ENCODE results near the gene HCRT. TPM values are rescaled to one million over a fixed set of nuclear protein-coding genes. Genes with fewer than 3 reads are reported as not detected.

Gene HCRT
- total and polyA plus RNA-seq, 2 of the 4 experiments (the other 2 are of a cell fraction), result not detected

DNA sequence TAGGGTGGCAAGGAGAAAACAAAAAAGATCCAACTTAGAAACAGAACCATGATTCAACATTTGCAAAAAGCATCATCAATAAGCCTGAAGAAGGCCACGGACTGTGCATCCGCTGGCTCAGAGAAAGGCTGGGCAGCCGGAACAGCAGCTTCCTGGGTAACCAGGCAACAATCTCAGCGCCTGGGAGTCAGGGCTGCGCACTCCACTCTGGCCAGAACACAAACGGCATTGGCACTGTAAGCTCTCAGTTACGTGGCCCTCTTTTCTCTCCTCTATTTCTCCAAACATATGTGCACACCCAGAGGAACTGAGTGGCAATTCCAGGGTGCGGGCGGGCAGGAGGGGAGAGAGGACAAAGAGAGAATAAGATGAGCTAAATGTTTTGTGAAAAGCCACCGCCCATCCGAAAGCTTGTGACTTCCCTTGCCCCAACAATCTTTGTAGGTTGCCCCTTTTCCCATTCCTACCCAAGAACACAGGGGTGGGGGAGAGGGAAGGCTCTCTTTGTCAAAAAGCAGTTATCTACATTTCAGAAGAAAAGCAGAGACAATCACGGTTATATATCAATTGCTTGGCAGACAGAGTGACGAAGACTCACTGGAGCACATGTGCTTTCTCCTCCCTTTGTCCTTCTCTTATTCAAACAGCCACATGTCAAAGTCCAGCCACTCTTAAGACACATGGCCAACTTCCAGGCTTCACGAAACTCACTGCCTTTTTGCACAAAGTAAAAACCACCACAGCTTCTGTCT, 15.6 kb upstream of the HCRT start:
- Histone ChIP-seq H3K27me3 (ENCODE audit: control insufficient read depth, insufficient read depth, low read length) (no peaks in the 10 kb centered on the region), H2AFZ (replicated peaks; ENCODE audit: low read length, poor library complexity) (no peak overlapping the region), H3K4me3 (ENCODE audit: insufficient read depth, low read depth, low read length) (no peak overlapping the region), H2BK120ac (ENCODE audit: low read depth, low read length) (no peak overlapping the region), H3K4ac (ENCODE audit: low read depth, low read length) (no peak overlapping the region), H3K4me1 (ENCODE audit: control insufficient read depth, insufficient read depth, low read length) (no peaks in the 10 kb centered on the region), H3K18ac (ENCODE audit: low read depth, low read length) (no peak overlapping the region), H3K9me1 (ENCODE audit: insufficient read depth, low read length) (peaks cover 5% of the 10 kb centered on the region; the same call in 1 of the 2 replicates), H4K20me1 (ENCODE audit: insufficient read depth, low read length) (peaks cover 3% of the 10 kb centered on the region; the same call in 1 of the 2 replicates), H4K5ac (ENCODE audit: low read depth, low read length) (no peak overlapping the region), H4K91ac (ENCODE audit: insufficient read depth, low read depth, low read length) (no peak overlapping the region), H3K4me2 (ENCODE audit: low read depth, low read length) (no peak overlapping the region), H2BK5ac (ENCODE audit: low read depth, low read length, poor library complexity, severe bottlenecking) (no peak overlapping the region), H3K23ac (ENCODE audit: low read depth, low read length) (no peak overlapping the region), H2AK9ac (replicated peaks; ENCODE audit: low read depth, low read length, poor library complexity) (no peak overlapping the region), H3K27ac (ENCODE audit: insufficient read depth, low read length) (no peak overlapping the region), H2BK15ac (ENCODE audit: low read depth, low read length) (no peak overlapping the region), H3K14ac (replicated peaks; ENCODE audit: low read depth, low read length) (no peak overlapping the region), H2AK5ac (ENCODE audit: low read depth, low read length) (no peak overlapping the region), H4K8ac (ENCODE audit: low read depth in 2 of 2, low read length in 2 of 2) (no peak overlapping the region), H3K9me3 (ENCODE audit: control insufficient read depth, insufficient read depth, low read length) (no peaks in the 10 kb centered on the region), H3K9ac (ENCODE audit: low read depth, low read length) (no peak overlapping the region), H2BK20ac (ENCODE audit: low read depth, low read length) (no peak overlapping the region), H3K56ac (ENCODE audit: extremely low read depth, insufficient read depth, low read length) (no peak overlapping the region), H3K36me3 (ENCODE audit: control insufficient read depth, insufficient read depth, low read length) (peaks cover 42% of the 10 kb centered on the region), H3K79me1 (ENCODE audit: low read depth in 1 of 2, low read length in 2 of 2) (peaks cover 0 to 10% of the 10 kb centered on the region in 2 experiments; a peak in 2 of 4 replicates)
- ATAC-seq (ENCODE audit: low read depth) (no peak), DNase-seq (no peak)
- no peak for TF ChIP-seq MXI1 (IDR thresholded peaks at IDR 0.05; ENCODE audit: borderline replicate concordance, low read depth, low read length)
- no peak for TF ChIP-seq RFX5 (IDR thresholded peaks at IDR 0.05; ENCODE audit: low read depth, low read length)
- no peak for TF ChIP-seq MAZ (IDR thresholded peaks at IDR 0.05; ENCODE audit: borderline replicate concordance, low read depth, low read length)
- no peak for TF ChIP-seq CEBPB (IDR thresholded peaks at IDR 0.05; ENCODE audit: low read depth, low read length)
- no peak for TF ChIP-seq NFE2L2 (IDR thresholded peaks at IDR 0.05; ENCODE audit: low read depth, low read length)
- in situ Hi-C loops (cut with MboI; ENCODE audit: low sequenced_read_pairs), result no loop called here
- CTCF ChIA-PET, result no interaction called here
- intact Hi-C loops (cut with micrococcal nuclease), result no loop called here
- no TSS peak for BruUV-seq (replicated peaks)
- WGBS, 2 experiments (ENCODE audit: extremely low coverage in 2 of 2, insufficient read length in 1 of 2), result 70% methylated on average over 5 of the region's 14 CpGs; no CpG with 5 or more reads in 1 of the 2 experiments
- POLR2A ChIA-PET (ENCODE audit: unreplicated experiment), result no interaction called here
- dilution Hi-C loops (cut with HindIII; ENCODE audit: low sequenced_read_pairs, unreplicated experiment), result no loop called here

Data from IMR-90 (cell line).